ENCODE data around the gene PTGER3.

The PTGER3 gene

DNA sequence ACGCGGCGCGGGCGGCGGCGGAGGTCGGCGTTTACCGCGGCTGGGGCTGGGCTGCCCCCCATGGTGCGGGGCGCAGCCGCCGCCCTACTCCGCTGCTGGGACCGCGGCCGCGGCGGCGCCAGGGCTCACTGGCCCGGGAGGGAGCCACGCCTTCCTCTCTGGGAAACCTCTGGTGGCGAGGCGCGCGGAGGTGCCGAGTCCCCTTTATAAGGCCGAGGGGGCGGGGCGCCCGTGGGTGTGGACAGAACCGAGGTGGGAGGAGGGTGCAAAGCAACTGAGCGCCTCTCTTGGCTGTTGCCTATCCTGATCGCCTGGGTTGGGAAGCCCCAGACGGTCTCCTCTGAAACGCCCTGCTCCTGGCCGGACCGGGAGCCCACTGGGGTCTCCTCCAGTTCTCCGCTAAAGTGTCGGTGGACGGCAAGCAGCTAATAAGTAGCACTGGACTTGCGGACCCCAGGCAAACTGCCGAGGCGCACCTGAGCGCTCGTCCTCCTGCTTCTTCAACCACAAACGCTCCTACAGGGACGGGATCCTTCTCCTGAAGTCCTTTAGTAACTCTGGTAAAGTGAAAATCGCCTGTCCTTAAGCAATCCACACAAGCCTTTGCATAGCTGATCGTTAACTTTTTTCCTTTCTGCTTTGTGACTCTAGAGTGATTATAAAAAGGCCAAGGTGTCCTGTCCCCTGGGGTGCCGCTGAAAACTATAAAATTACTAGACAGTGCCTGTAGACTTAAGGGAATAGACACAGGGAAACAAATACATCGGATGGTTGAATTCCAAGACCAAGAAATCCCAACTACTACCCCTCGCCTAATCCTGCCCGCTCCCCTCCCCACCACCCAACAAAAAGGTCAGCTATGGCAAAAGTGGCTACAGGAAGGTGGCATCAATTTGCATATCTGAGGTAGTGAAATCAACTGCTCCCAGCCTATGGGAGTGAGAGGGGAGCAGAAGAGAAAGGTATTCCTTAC is at the start of gene PTGER3:
TSS of gene PTGER3 (minus strand) at position 182 of the 973 bp plus-strand sequence. CDS start 239 bp downstream, outside the sequence.
- no peak for DNase-seq

DNA sequence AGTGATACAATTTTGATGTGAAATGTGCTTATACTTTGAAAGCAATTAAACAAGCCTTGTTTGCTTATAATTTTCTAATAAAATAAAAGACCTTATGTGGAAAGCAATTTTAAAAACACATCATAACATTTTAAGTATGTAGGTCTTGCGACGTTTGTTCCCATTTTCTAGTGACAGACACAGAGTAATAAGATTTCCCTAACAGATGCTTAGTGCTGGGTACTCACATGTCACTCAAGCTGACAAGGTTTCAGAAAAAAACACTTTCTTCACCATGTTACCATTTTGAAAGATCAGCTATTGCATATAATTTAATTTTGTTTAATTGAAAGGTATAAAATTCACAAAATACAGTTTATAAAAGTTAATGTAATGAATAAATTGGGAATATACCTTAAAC is 47.3 kb upstream of the PTGER3 start:
- no peak for DNase-seq

DNA sequence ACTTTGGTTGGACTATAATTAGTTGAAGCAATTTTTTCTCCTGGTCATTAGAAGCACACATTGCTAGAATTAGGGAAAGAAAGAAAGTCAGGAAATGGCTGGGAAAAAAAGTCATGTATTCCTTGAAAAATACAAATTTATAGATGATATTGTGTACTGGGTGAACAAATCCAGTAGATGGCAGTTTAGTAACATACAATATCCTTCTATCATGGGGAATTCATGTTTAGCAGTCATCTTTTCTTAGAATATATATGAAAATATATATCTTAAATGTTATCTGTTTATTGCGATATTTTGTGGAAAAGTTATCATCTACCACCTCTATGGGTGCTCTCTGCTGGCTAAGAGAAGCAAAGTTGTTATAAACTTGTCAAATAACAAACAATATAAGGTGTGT is 46.3 kb upstream of the PTGER3 start:
- no peak for DNase-seq

DNA sequence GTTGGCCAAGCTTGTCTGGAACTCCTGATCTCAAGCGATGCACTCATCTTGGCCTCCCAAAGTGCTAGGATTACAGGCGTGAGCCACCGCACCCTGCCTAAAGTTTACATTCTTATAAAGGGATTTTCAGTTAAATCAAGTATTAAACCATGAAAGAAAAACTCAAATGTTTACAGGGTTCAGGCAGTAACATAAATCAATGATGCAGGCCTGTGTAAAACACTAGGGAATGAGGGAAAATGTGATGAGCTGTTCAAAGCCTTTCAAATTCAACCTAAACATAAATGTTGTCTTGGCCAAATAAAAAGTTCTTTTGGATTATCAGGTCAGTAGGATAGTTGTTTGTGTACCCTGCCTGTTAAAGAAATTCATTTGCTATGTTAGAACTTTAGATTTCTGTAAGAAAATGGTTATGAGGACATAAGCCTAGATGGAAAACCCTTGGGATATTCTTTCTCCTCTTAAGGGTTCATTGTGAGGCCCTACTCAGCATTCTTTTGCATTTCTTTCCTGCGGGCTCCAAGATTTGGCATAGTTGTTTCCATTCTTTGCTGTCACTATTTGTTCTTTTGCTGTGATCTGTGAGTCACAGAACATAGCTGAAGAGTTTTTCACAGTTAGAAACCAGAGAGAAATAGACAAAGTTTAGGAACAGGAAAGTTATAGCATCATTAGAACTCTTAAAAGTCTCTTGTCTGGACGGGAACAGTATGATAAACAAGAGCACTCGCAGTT is 42.1 kb upstream of the PTGER3 start:
- no peak for DNase-seq

DNA sequence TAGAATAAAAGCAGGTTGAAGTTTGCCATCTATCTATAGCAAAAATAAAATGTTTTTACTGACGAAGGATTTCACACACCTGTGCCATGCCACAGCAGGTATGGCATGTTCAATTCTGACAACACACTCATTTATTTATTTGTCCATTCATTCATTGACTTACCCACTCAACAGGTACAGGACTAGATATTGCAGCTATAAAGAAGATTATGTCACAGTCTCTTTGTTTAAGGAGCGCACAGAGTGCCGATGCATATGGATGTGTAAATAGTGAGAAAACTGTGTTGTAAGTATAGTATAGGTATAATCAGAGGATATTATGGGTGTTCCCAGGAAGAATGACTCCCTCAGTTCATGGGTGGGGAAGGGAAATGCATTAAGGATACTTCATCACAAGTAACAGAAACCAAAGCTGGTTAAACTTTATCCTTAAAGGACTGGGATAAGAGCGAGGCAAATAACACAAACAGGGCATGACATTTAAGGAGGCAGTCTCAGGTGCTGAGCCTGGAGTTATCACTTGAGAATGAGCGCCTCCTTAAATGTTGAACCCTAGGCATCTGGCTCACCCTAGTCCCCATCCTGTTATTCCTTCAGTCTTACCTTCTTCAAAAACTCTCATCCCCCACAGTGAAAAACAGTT is 41.1 kb upstream of the PTGER3 start:
- no peak for DNase-seq

DNA sequence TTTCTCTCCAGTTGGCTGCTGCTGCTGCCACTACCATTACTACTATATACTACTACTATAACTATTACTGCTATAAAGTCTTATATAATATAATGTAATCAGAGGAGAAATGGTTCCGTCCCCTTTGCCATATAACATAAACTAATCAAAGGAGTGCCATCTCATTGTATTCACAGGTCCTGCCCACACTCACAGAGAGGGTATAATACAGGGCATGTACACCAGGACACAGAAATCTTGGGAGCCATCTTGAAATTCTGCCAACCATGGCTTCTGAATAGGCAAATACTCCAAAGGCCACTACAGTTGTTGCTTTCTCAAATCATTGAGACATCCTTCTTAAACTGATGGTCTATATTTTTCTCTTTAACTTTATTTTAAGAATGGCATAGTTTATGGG is 40.1 kb upstream of the PTGER3 start:
- DNase-seq, result no peak

DNA sequence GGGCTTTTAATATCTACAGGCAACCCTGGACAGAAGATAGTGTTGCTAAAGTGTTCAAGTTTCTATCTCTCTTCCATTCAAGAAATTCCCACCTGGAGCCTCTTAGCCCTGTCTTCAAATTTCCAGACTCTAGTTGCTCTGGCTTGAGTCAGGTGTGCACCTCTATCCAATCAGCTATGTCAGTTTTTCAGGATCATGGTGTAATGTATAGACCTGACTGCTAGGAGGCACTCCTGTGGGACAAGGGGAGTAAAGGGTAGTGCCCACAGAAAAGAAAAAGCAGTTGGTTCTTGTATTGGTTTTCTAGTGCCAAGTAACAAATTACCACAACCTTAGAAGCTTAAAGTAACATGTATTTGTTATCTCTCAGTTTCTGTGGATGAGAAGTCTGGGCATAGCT is 39.4 kb upstream of the PTGER3 start:
- no peak for DNase-seq

DNA sequence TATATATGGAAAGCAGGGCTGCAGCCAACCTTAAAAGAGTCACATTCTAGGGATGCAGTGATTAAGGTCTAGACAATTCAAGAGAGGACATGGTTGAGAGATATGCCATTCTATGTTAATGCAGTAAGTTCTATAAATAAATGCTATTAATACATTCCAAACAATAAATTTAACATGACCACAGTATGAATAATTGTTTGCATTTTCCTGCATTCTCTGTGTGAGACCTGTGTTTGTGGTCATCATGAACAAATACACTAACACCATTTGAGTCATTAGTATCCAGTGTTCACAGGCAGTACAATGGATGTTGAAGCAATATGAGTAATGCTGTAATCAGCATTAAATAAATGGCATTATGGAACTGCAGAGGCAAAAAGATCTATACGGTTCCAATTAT is 38.7 kb upstream of the PTGER3 start:
- DNase-seq, result no peak

DNA sequence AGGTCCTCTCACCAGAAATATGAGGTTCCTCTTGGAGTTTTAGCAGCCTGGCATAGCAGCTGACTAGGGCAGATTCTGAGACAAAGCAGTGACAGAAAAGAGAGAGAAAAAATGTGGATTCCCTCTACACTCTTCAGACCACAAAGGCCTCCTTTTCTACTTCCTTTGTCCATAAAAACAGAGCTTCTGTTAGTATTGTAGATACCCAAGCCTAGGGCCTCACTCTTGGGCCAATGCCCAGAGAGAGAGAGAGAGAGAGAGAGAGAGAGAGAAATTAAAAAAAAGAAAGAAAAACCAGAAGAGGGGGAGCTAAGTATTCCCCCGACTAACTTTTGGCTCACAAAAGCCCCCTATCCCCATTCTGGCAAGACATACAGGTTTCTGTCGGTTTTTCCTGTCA is 35.7 kb upstream of the PTGER3 start:
- no peak for DNase-seq

DNA sequence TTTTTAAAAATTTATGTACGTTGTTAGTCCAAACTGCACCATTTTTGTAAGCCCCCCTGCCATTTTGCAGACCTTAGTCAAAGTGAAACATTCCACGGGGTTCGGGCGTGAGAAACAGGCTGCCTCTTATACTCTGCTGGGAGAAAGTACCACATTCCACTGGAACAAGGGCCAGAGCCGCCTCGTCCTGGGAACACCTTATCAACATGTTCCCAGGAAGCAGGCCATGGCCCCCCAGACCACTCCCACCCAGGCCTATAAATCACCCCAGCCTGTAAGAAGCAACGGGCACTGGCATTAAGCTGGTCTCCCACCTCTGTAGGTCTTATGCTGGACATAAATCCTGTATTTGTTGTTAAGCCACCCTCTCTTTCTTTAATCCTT is 34.1 kb upstream of the PTGER3 start:
- no peak for DNase-seq

DNA sequence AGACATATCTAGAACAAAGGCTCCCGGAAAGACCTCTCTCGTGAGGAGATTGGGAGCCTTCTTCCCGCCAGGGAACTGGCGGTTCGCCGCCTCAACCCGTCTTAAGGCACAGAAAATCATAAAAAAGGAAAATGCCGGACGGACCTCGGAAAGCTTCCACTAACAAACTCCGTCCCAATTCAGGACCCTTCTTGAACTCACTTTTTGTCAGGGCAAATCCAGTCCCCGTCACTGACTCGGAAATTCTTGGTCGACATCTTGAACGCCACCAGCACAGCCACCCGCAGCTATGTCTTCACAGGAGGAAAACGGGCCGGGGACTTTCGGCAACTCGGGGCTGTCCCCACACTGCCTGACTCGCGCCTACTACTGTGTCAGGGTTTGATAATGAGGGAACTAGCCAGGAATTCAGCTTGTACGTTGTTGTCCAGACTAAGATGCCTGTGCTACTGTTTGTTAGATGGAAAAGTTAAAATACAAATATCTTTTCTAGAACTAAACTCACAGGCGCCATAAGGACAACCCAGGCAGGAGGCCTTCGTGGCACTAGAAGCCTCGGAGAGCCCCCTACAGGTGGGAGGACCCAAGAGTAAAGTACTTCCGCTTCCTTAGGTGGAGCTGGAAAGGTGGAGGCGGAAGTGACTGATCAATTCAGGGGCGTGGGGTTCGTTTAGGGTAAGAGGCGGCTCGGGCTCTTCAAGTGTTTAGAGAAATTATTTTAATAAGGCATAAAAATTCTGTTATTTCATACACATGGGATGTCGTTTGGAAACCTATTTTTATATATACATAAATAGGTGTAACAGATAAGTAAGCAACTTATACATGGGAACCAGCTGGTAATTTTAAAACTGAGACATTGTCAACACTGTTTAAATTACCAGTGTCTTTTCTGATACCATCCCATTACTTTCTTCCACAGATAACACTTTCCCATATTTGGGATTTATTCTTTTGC is 33.4 kb upstream of the PTGER3 start, which contains the start of gene ZRANB2:
TSS of gene ZRANB2 (minus strand) at position 297 of the 958 bp plus-strand sequence. CDS start at position 257, 40 bp downstream.
- peak; percentile 15 to 74 for DNase-seq

DNA sequence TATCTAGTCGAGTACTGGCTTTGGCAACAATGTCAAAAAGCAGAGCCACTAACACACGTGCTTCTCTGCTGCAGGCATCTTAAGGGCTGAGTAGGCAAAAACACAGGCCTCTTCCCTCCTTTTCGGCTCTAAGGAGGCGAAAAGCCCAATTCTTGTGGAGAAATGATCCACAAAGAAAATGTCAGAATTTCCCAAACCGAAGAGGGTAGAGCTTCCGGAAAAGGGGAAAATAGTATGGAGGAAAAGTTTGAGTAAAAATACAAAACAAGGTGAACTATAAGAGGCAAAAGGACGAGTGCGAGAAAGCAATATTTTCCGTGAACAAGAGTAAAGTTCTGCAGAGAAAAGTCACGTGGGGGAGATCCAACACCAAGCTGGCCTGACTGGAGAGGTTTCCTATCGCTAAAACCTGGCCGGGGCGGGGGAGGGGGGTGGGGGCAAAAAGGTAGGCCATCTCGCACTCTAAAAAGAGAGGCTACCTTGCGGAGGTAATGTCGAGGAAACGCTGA is 32.7 kb upstream of the PTGER3 start:
- no peak for DNase-seq

DNA sequence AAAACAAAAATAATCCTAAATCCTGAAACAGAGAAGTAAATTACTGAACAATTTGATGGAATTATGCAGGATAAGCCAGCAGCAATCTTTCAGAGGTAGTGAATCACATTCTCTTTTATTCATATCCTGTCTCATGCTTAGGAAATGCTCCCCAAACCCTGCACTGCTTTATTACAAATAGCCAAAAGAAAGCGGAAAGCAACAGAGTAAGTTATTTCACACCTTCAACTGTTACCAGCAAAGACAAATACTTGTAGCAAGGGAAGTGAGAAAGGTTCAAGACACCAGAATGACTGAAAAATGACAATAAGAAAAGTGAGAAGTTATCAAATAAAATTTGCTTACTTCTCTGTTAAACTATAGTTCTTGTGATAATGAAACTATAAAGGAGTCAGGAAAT is 27.1 kb upstream of the PTGER3 start:
- DNase-seq, result no peak

DNA sequence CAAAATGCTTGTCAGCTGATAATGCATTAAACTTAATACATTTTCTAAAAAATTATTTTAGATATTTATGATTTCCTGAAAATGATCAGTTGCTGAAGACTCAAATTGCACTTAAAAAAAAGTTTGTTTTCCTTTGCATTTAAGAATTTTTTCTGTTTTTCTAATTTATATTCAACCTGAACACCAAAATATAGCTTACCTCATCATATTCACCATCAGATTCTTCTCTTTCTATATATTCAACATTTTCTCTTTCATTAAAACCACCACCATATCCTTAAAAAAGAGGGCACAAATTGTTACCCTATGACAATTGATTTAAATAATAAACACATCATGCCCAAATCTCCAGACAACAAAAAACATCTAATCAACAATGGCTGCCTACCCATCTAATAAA is 24.7 kb upstream of the PTGER3 start:
- no peak for DNase-seq

DNA sequence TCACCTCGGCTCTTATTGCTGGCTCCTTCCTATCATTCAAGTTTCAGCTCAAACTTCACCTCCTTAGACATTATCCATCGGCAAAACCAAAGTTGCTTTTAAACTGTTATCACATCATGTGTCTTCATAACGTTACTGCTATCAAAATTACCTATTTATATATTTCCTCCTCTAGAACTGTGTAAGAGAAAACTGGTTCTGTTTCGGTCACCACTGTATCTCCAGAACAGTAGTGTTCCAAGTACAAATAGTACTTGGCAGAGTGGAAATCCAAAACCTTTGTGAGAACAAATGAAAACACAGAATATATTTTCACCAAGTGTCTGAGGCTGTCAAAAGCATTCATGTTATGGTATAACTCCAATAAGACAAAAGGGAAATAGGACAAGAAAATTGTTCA is 24.1 kb upstream of the PTGER3 start:
- DNase-seq, result no peak

DNA sequence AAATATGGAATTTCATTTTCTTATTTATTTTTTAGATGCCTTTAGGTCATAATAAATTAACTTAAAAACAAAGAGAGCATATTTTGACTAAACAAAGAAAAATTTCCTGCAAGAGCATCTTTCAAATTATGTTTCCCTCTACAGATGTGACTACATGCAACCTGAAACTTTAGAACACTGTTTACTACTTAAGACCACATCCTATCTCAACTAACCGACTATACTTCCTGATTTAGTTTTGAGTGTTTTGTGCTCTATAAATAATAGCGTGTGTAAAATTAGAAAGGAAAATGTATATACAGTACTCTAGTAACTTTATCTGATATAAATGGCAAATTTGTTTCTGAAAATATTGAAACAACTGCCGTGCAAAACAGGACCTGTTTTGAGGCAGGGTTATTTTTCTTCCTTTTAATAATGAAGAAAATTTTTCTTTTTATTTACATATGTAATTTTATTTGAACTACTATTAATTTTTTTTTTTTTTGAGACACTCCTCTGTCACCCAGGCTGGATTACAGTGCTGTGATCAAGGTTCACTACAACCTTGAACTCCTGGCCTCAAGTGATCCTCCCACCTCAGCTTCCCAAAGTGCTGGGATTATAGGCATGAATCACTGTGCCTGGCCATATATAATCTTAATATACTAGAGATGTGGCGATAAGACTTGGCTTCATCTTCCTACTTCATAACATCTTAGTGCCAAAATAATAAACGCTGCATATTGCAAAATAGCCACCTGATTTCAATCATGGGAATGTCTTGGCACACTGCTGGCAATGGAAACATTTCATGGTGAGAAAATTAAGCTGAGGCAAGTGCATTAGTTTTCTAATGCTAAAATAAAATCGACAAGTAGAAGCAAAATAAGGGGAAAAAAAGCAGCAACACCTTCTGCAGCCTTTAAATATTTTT is 21.0 kb upstream of the PTGER3 start:
- no peak for DNase-seq

DNA sequence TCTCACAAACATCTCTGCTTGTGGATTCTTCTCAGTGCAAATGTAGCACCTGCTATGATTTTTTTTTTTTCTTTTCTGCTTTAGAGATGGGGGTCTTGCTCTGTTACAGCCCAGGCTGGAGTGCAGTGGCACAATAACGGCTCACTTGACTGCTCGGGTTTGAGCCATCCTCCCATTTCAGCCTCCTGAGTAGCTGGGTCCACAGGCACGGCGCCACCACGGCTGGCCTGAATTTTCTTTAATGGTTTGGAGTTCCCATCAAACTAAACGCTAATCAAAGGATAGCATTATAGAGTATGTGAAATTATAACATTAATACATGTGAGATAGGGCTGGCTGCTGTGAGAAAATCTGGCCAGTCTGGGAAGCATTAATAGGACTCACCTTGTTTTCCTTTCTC is 7.2 kb upstream of the PTGER3 start:
- no peak for DNase-seq

DNA sequence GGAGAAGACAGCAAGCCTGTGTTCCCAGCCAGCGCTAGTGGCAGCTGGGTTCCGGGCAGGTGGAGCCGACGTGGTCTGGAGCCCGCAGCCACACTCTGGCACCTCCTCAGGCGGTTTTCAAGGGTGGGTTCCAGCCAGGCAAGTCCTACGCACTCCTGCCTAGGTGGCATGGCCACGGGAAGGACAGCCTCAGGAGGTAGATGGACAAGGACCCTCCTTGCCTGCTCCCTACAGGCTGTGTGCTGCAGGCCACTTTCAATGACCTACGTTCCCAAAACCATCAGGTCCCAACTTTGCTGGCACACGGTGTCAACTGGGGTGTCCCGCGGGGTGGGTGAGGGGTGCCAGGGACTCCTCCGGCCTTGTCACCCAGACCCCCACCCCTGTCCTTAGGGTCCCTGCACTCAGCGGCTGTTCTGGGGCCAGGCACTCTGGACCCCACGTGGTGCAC is 6.7 kb upstream of the PTGER3 start:
- no peak for DNase-seq

DNA sequence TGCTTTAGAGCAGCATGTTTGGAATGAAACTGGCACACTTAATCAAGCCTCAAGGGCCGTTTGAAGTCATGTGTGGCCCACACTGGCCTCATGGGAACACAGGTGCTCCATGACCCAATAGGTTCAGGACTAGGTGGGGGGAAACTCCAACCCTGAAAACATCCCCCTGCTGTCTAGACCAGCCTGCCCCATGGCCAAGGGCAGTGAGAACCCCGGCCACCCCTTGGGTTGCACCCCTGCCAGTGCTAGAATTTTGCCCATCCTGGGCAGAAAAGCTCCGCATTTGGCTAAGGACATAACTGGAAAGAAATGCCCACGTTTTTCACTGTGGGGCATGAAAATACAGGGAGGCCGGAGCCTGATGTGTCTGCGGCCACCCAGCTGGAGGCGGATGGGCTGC is 6.1 kb upstream of the PTGER3 start:
- no peak for DNase-seq

DNA sequence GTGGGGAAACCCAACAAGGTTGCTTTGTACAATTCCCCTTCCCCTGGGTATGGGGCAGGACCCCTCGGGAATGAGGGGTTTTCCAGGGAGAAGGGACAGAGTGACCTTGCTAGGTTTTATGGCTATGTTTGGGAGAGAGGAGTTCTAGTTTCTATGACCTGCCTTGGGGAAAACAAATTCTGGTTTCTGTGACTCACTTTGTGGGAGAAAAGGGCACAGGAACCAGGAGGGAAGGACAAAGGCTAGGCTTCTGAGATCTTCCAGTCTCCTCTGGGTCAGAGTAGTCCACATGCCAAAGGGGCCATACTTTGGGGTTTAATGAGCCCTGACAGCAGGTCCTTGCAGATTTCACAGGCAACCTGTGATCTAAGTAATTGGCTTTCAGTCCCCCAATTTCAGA is 5.5 kb upstream of the PTGER3 start:
- DNase-seq, result no peak
